HK-2 (cell line): ENCODE results near the gene UBAC1.

ENCODE experiments used
- DNase-seq: peaks from one replicate; pipeline ENCODE4 v3.0.0-alpha.2; 2018; ENCODE audit not compliant: unreplicated experiment

Gene UBAC1

GRCh38 chr9:135993765-135994500, 32.8 kb upstream of the UBAC1 start:
- no peak for DNase-seq

- no peak for DNase-seq
Observed at GRCh38 chr9:135993409-135993742, 32.2 kb upstream of the UBAC1 start.

- no peak for DNase-seq
Observed at GRCh38 chr9:135992486-135993408, 31.6 kb upstream of the UBAC1 start.

- no peak for DNase-seq
Observed at GRCh38 chr9:135991771-135992170, 30.6 kb upstream of the UBAC1 start.

GRCh38 chr9:135990468-135991429, 29.6 kb upstream of the UBAC1 start:
- DNase-seq, result peak; percentile 25

- DNase-seq, result no peak
Observed at GRCh38 chr9:135989722-135990467, 28.7 kb upstream of the UBAC1 start.

GRCh38 chr9:135989157-135989556, 28.0 kb upstream of the UBAC1 start:
- DNase-seq, result no peak

GRCh38 chr9:135988493-135988892, 27.3 kb upstream of the UBAC1 start:
- DNase-seq, result no peak

GRCh38 chr9:135987838-135988404, 26.7 kb upstream of the UBAC1 start:
- no peak for DNase-seq

GRCh38 chr9:135986605-135987004, 25.4 kb upstream of the UBAC1 start:
- DNase-seq, result no peak

GRCh38 chr9:135985889-135986288, 24.7 kb upstream of the UBAC1 start:
- no peak for DNase-seq

GRCh38 chr9:135985459-135985774, 24.2 kb upstream of the UBAC1 start:
- no peak for DNase-seq

GRCh38 chr9:135984072-135984710, 23.0 kb upstream of the UBAC1 start:
- DNase-seq, result no peak

GRCh38 chr9:135983208-135984071, 22.3 kb upstream of the UBAC1 start:
- no peak for DNase-seq

- no peak for DNase-seq
Observed at GRCh38 chr9:135982499-135983207, 21.5 kb upstream of the UBAC1 start.

GRCh38 chr9:135980926-135981630, 19.9 kb upstream of the UBAC1 start:
- DNase-seq, result no peak

GRCh38 chr9:135979547-135980166, 18.5 kb upstream of the UBAC1 start:
- DNase-seq, result no peak
